WTC11 (cell line): ENCODE measurements around the gene KRTAP9-6. TPM values are rescaled to one million over a fixed set of nuclear protein-coding genes. Genes with fewer than 3 reads are reported as not detected.

ENCODE experiments used
- ATAC-seq: fragments of 200-7000 bp; cut with Tn5 transposase; 2 replicates; pipeline ENCODE4 v1.10.0; 2021; ENCODE audit warnings: mild to moderate bottlenecking, moderate library complexity
- CTCF ChIA-PET: fragments of 300-600 bp; sonication (Branson Sonifier 250); formaldehyde crosslinking; loops from one replicate; lab custom pipeline; 2021; ENCODE audit warnings: antibody characterized with exemption; lab: Charles Lee
- POLR2A ChIA-PET: fragments of 350-600 bp; sonication (Branson Sonifier 250); formaldehyde crosslinking; loops from one replicate; lab custom pipeline; 2021; ENCODE audit warnings: antibody characterized with exemption; lab: Charles Lee
- DNase-seq: peaks from one replicate; pipeline ENCODE4 v3.0.0; 2021; ENCODE audit warnings: low spot score
- H3K27ac Mint-ChIP-seq: 2 replicates; pipeline ENCODE4 v1.8.0; 2021; ENCODE audit warnings: mixed read lengths
- H3K27me3 Mint-ChIP-seq: 2 replicates; pipeline ENCODE4 v1.8.0; 2021; ENCODE audit warnings: low read depth, mild to moderate bottlenecking, moderate library complexity, mixed read lengths
- H3K36me3 Mint-ChIP-seq: 2 replicates; pipeline ENCODE4 v1.8.0; 2021; ENCODE audit warnings: mixed read lengths
- H3K4me1 Mint-ChIP-seq: 2 replicates; pipeline ENCODE4 v1.8.0; 2022; ENCODE audit warnings: mixed read lengths
- H3K4me3 Mint-ChIP-seq: 2 replicates; pipeline ENCODE4 v1.8.0; 2021; ENCODE audit warnings: mild to moderate bottlenecking, moderate library complexity, mixed read lengths
- H3K9me3 Mint-ChIP-seq: 2 replicates; pipeline ENCODE4 v1.8.0; 2021; ENCODE audit warnings: mixed read lengths
- AFF4 ChIP-seq: sonication (generic); formaldehyde crosslinking; IDR thresholded peaks from 2 replicates; pipeline ENCODE4 v1.8.1; 2023; ENCODE audit warnings: mild to moderate bottlenecking, missing genetic modification reagents, borderline replicate concordance
- ATF1 ChIP-seq: sonication (generic); formaldehyde crosslinking; IDR thresholded peaks from 2 replicates; pipeline ENCODE4 v1.8.1; 2023; ENCODE audit warnings: mild to moderate bottlenecking, moderate library complexity, missing genetic modification reagents
- CREB1 ChIP-seq: sonication (generic); formaldehyde crosslinking; IDR thresholded peaks from 2 replicates; pipeline ENCODE4 v1.8.0; 2023; ENCODE audit warnings: mild to moderate bottlenecking, missing genetic modification reagents
- CTCF ChIP-seq: fragments of 200-600 bp; IDR thresholded peaks from 2 replicates; pipeline ENCODE4 v1.8.0; 2022; ENCODE audit warnings: antibody characterized with exemption
- E2F1 ChIP-seq: sonication (generic); formaldehyde crosslinking; IDR thresholded peaks from 2 replicates; pipeline ENCODE4 v1.8.0; 2022; ENCODE audit warnings: mild to moderate bottlenecking, missing genetic modification reagents
- E2F4 ChIP-seq: sonication (generic); formaldehyde crosslinking; IDR thresholded peaks from 2 replicates; pipeline ENCODE4 v1.8.1; 2022; ENCODE audit warnings: low read depth, mild to moderate bottlenecking, moderate library complexity, missing genetic modification reagents, borderline replicate concordance
- ERG ChIP-seq: fragments of 250-450 bp; sonication (Bioruptor Pico); IDR thresholded peaks from 2 replicates; pipeline ENCODE4 v1.8.0; 2021; ENCODE audit warnings: mild to moderate bottlenecking
- ESRRA ChIP-seq: sonication (generic); formaldehyde crosslinking; IDR thresholded peaks from 2 replicates; pipeline ENCODE4 v1.8.1; 2022; ENCODE audit warnings: mild to moderate bottlenecking, missing genetic modification reagents, borderline replicate concordance
- GRHL2 ChIP-seq: fragments of 250-450 bp; sonication (Bioruptor Pico); IDR thresholded peaks from 2 replicates; pipeline ENCODE4 v1.8.0; 2022; ENCODE audit warnings: mild to moderate bottlenecking, moderate library complexity; ENCODE audit not compliant: insufficient replicate concordance, severe bottlenecking
- KAT7 ChIP-seq: sonication (generic); formaldehyde crosslinking; IDR thresholded peaks from 2 replicates; pipeline ENCODE4 v1.8.1; 2023; ENCODE audit warnings: missing genetic modification reagents, mild to moderate bottlenecking, borderline replicate concordance
- MYBL2 ChIP-seq: sonication (generic); formaldehyde crosslinking; IDR thresholded peaks from 2 replicates; pipeline ENCODE4 v1.8.1; 2023; ENCODE audit warnings: mild to moderate bottlenecking, moderate library complexity, missing genetic modification reagents
- NFE2L1 ChIP-seq: sonication (generic); formaldehyde crosslinking; IDR thresholded peaks from 2 replicates; pipeline ENCODE4 v1.8.1; 2023; ENCODE audit warnings: missing genetic modification reagents
- PRRX2 ChIP-seq: fragments of 250-450 bp; sonication (Bioruptor Pico); IDR thresholded peaks from 2 replicates; pipeline ENCODE4 v1.8.0; 2021; ENCODE audit warnings: mild to moderate bottlenecking
- RELA ChIP-seq: sonication (generic); formaldehyde crosslinking; IDR thresholded peaks from 2 replicates; pipeline ENCODE4 v1.8.1; 2022; ENCODE audit warnings: missing genetic modification reagents, mild to moderate bottlenecking, borderline replicate concordance
- RORB ChIP-seq: fragments of 250-450 bp; sonication (Bioruptor Pico); IDR thresholded peaks from 2 replicates; pipeline ENCODE4 v1.9.0; 2021; ENCODE audit warnings: mild to moderate bottlenecking
- SMAD4 ChIP-seq: sonication (generic); formaldehyde crosslinking; IDR thresholded peaks from 2 replicates; pipeline ENCODE4 v1.8.0; 2022; ENCODE audit warnings: mild to moderate bottlenecking, missing genetic modification reagents
- SOX15 ChIP-seq: fragments of 250-450 bp; sonication (Bioruptor Pico); IDR thresholded peaks from 2 replicates; pipeline ENCODE4 v1.9.0; 2021; ENCODE audit warnings: mild to moderate bottlenecking
- ZNF121 ChIP-seq: sonication (generic); formaldehyde crosslinking; IDR thresholded peaks from 2 replicates; pipeline ENCODE4 v1.8.0; 2023; ENCODE audit warnings: missing genetic modification reagents
- ZNF138 ChIP-seq: sonication (generic); formaldehyde crosslinking; conservative IDR thresholded peaks from 2 replicates; pipeline ENCODE4 v1.8.1; 2022; ENCODE audit warnings: mild to moderate bottlenecking, moderate library complexity, missing genetic modification reagents
- ZNF219 ChIP-seq: sonication (generic); formaldehyde crosslinking; IDR thresholded peaks from 2 replicates; pipeline ENCODE4 v1.8.0; 2023; ENCODE audit warnings: missing genetic modification reagents, mild to moderate bottlenecking, borderline replicate concordance
- ZNF263 ChIP-seq: sonication (generic); formaldehyde crosslinking; IDR thresholded peaks from 2 replicates; pipeline ENCODE4 v1.8.1; 2022; ENCODE audit warnings: low read depth, mild to moderate bottlenecking, moderate library complexity, missing genetic modification reagents
- total RNA-seq: library from RNA; stranded (reverse); gene quantifications from 3 replicates; pipeline ENCODE4 v1.2.3, GENCODE V29; 2021
- TF ChIP-seq, protein P1 (sequence below): sonication (generic); formaldehyde crosslinking; IDR thresholded peaks from 2 replicates; pipeline ENCODE4 v1.8.0; 2022; ENCODE audit warnings: mild to moderate bottlenecking, missing genetic modification reagents

KRTAP9-6 gene
- total RNA-seq, 1 experiment from 2014 or later: not detected

DNA sequence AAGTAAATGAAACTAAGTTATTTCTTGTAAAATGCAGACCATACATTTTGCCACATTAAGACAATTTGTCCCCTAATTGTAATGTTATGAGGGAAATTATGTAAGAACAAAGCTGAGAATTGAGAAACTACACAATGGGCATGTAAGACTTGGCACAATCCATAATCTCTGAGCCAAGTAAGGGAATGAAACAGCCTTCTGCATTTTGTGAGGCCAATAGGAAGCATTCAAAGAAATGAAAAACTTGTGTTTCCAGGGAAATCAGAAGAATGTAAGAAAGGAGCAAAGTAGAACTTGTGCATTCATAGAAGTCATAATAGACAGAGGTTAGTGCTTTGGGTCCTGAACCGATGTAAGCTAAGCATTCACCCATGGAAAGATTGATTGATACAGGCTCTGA, 13.9 kb upstream of the KRTAP9-6 start (continued):
- TF ChIP-seq E2F4 (CRISPR knock-in tag) (no peak), ESRRA (no peak), RELA (no peak), ZNF219 (no peak)
- TF ChIP-seq, all 79 proteins: peak for 0

DNA sequence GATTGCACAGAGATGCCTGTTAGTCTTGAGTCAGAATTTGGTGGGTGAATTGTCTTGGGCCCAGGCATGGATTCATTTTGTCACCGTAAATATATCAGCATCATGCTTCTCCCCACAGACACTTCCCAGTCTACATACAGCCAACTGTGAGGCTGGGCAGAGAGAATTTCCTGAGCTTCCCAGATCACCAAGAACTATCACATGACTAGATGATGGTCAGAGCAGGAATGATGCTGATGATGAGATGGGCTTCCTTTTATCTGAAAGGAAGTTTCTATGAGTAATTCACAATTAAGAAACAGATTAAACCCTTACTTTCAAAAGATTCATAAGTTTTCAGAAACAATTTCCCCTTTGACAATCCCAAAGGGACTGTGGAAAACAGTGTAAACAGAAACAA, 10.3 kb upstream of the KRTAP9-6 start:
- DNase-seq (no peak), ATAC-seq (no peak)
- ChIA-PET CTCF (no interaction called here), POLR2A (no interaction called here)
- TF ChIP-seq AFF4 (CRISPR knock-in tag): no peak
- TF ChIP-seq GRHL2 (CRISPR knock-in tag): no peak
- TF ChIP-seq ZNF138 (CRISPR knock-in tag): no peak
- no peak for TF ChIP-seq SOX15 (CRISPR knock-in tag)
- no peak for TF ChIP-seq CREB1 (CRISPR knock-in tag)
- no peak for TF ChIP-seq ERG (CRISPR knock-in tag)
- TF ChIP-seq CTCF: no peak
- no peak for TF ChIP-seq NFE2L1 (CRISPR knock-in tag)
- no peak for TF ChIP-seq ZNF121
- TF ChIP-seq, protein P1, sequence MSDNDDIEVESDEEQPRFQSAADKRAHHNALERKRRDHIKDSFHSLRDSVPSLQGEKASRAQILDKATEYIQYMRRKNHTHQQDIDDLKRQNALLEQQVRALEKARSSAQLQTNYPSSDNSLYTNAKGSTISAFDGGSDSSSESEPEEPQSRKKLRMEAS (CRISPR knock-in tag): no peak
- TF ChIP-seq SMAD4: no peak
- no peak for TF ChIP-seq PRRX2 (CRISPR knock-in tag)
- TF ChIP-seq KAT7 (CRISPR knock-in tag): no peak
- TF ChIP-seq ZNF263 (CRISPR knock-in tag): no peak
- TF ChIP-seq ATF1: no peak
- TF ChIP-seq E2F1 (CRISPR knock-in tag): no peak
- TF ChIP-seq ESRRA: no peak
- TF ChIP-seq RORB (CRISPR knock-in tag): no peak
- no peak for TF ChIP-seq MYBL2 (CRISPR knock-in tag)
- 0 out of 2 replicates have a peak, but pooled peaks cover 4% of the 10 kb centered on the region for H3K4me1 Mint-ChIP-seq
- H3K4me3 Mint-ChIP-seq: no peak overlapping the region
- no peaks in the 10 kb centered on the region for H3K27me3 Mint-ChIP-seq
- no peaks in the 10 kb centered on the region for H3K36me3 Mint-ChIP-seq
- no peaks in the 10 kb centered on the region for H3K9me3 Mint-ChIP-seq
- H3K27ac Mint-ChIP-seq: no peak overlapping the region
